22Rv1 (cell line): ENCODE results near the gene SNX11.
A peak's percentile ranks its signal among the peaks of the same experiment; 100 is the strongest.

ENCODE experiments used
- CTCF ChIP-seq: fragments of 450-650 bp; IDR thresholded peaks from 2 replicates; pipeline ENCODE4 v1.5.1; 2017; ENCODE audit warnings: mild to moderate bottlenecking
- ZFX ChIP-seq: fragments of 450-650 bp; IDR thresholded peaks from 2 replicates; pipeline ENCODE4 v1.6.1; 2017; ENCODE audit warnings: antibody characterized with exemption, borderline replicate concordance

GRCh38 chr17:48131216-48131824 lies 23.8 kb downstream of the SNX11 start:
- TF ChIP-seq CTCF (peak; percentile 88), ZFX (no peak)
